H1 (cell line): Measurements from ENCODE around the gene POP5. TPM values are rescaled to one million over a fixed set of nuclear protein-coding genes. Genes with fewer than 3 reads are reported as not detected.
A peak's percentile ranks its signal among the peaks of the same experiment; 100 is the strongest.

Experiments used
- BACH1 ChIP-seq: IDR thresholded peaks from 2 replicates; pipeline ENCODE4 v1.6.1; 2012; ENCODE audit warnings: low read length, improper control_type of control experiment
- BRCA1 ChIP-seq: IDR thresholded peaks from 2 replicates; pipeline ENCODE4 v1.6.1; 2012; ENCODE audit warnings: low read depth, low read length, improper control_type of control experiment
- CBX5 ChIP-seq: fragments of 300-800, 300-1000 bp; sonication (generic); IDR thresholded peaks from 2 replicates; pipeline ENCODE4 v1.7.1; 2016; ENCODE audit warnings: antibody characterized with exemption, low read length, low read depth
- CBX8 ChIP-seq: fragments of 300-800, 300-1000 bp; sonication (generic); IDR thresholded peaks from 2 replicates; pipeline ENCODE4 v1.7.1; 2016; ENCODE audit warnings: low read depth, low read length, borderline replicate concordance
- CEBPB ChIP-seq: IDR thresholded peaks from 2 replicates; pipeline ENCODE4 v1.6.1; 2012; ENCODE audit warnings: low read depth, low read length
- CHD1 ChIP-seq: IDR thresholded peaks from 2 replicates; pipeline ENCODE4 v1.6.1; 2012; ENCODE audit warnings: low read depth, low read length, improper control_type of control experiment
- EGR1 ChIP-seq: IDR thresholded peaks from 2 replicates; pipeline ENCODE4 v1.6.1; 2011; ENCODE audit warnings: low read depth, low read length, borderline replicate concordance
- EP300 ChIP-seq, 2 experiments: IDR thresholded peaks; 1 replicate in 1 of 2; 2 replicates in 1 of 2; pipeline ENCODE4 v1.6.1; 2011 to 2012; ENCODE audit warnings: low read depth in 2 of 2, low read length in 2 of 2, mild to moderate bottlenecking in 2 of 2, borderline replicate concordance in 1 of 2, inconsistent platforms in 1 of 2, moderate library complexity in 1 of 2
- HDAC6 ChIP-seq: IDR thresholded peaks from one replicate; pipeline ENCODE4 v1.7.1; 2012; ENCODE audit warnings: low read depth, mild to moderate bottlenecking, inconsistent platforms, low read length, moderate library complexity
- JUN ChIP-seq: IDR thresholded peaks from 2 replicates; pipeline ENCODE4 v1.6.1; 2011; ENCODE audit warnings: low read depth, mild to moderate bottlenecking, improper control_type of control experiment, low read length
- KDM1A ChIP-seq: fragments of 200-600, 300-600 bp; sonication (generic); IDR thresholded peaks from 2 replicates; pipeline ENCODE4 v1.7.1; 2016; ENCODE audit warnings: mild to moderate bottlenecking, low read length, borderline replicate concordance
- KDM4A ChIP-seq: IDR thresholded peaks from one replicate; pipeline ENCODE4 v1.7.1; 2012; ENCODE audit warnings: low read depth, mild to moderate bottlenecking, moderate library complexity, low read length, inconsistent platforms; ENCODE audit not compliant: severe bottlenecking
- PHF8 ChIP-seq: fragments of 200-600 bp; sonication (generic); conservative IDR thresholded peaks from 2 replicates; pipeline ENCODE4 v1.7.1; 2012; ENCODE audit warnings: low read depth, mild to moderate bottlenecking, inconsistent platforms, low read length, moderate library complexity
- RAD21 ChIP-seq, 2 experiments: IDR thresholded peaks in 1 of 2; conservative IDR thresholded peaks in 1 of 2; 2 replicates each; pipeline ENCODE4 v1.6.1; 2011; ENCODE audit warnings: low read depth in 2 of 2, low read length in 2 of 2, improper control_type of control experiment in 1 of 2, inconsistent platforms in 1 of 2, mild to moderate bottlenecking in 1 of 2, moderate library complexity in 1 of 2
- RXRA ChIP-seq: IDR thresholded peaks from 2 replicates; pipeline ENCODE4 v1.6.1; 2011; ENCODE audit warnings: low read depth, mild to moderate bottlenecking, low read length, moderate library complexity; ENCODE audit not compliant: insufficient read depth
- SAP30 ChIP-seq: fragments of 300-600 bp; sonication (generic); IDR thresholded peaks from 2 replicates; pipeline ENCODE4 v1.7.1; 2012; ENCODE audit warnings: low read length, moderate library complexity, mild to moderate bottlenecking, inconsistent platforms; ENCODE audit not compliant: insufficient read depth, insufficient replicate concordance
- SIN3A ChIP-seq, 2 experiments: IDR thresholded peaks in 1 of 2; conservative IDR thresholded peaks in 1 of 2; 2 replicates each; pipeline ENCODE4 v1.6.1; 2011 to 2012; ENCODE audit warnings: low read length in 2 of 2, improper control_type of control experiment in 1 of 2, low read depth in 1 of 2, mild to moderate bottlenecking in 1 of 2
- SIX5 ChIP-seq: IDR thresholded peaks from 2 replicates; pipeline ENCODE4 v1.6.1; 2011; ENCODE audit warnings: mild to moderate bottlenecking, low read depth, low read length
- SP1 ChIP-seq: IDR thresholded peaks from 2 replicates; pipeline ENCODE4 v1.6.1; 2011; ENCODE audit warnings: low read depth, low read length
- SP4 ChIP-seq: IDR thresholded peaks from 2 replicates; pipeline ENCODE4 v1.6.1; 2012; ENCODE audit warnings: low read length, inconsistent platforms
- TCF12 ChIP-seq: IDR thresholded peaks from 2 replicates; pipeline ENCODE4 v1.6.1; 2011; ENCODE audit warnings: low read depth, mild to moderate bottlenecking, low read length
- TEAD4 ChIP-seq: IDR thresholded peaks from 2 replicates; pipeline ENCODE4 v1.6.1; 2012; ENCODE audit warnings: low read depth, low read length, inconsistent platforms, mixed read lengths
- ZNF274 ChIP-seq: IDR thresholded peaks from 2 replicates; pipeline ENCODE4 v1.7.0; 2012; ENCODE audit warnings: low read length, borderline replicate concordance; ENCODE audit errors: extremely low read depth
- polyA plus RNA-seq, 7 experiments: library from polyadenylated mRNA; depleted of rRNA in 3 of 7; stranded (reverse) in 5 of 7; unstranded in 2 of 7; fragments of >200 nt in 5 of 7; fragments of 200-250 nt in 2 of 7; gene quantifications; 1 replicate in 5 of 7; 2 replicates in 1 of 7; 4 replicates in 1 of 7; pipeline versions ENCODE4 v1.2.1 to v1.2.3, GENCODE V29; 2011 to 2013; ENCODE audit warnings: missing spikeins in 2 of 7, mixed read lengths in 2 of 7
- total RNA-seq: library from RNA; stranded (reverse); fragmentation: NEBNext Ultra II Directional; extraction: Animal tissue kit (Norgen Biotek cat#: 25700); gene quantifications from 2 replicates; pipeline ENCODE4 v1.2.1, GENCODE V29; 2021
- TF ChIP-seq, protein P1 (sequence below): IDR thresholded peaks from 2 replicates; pipeline ENCODE4 v1.6.1; 2011; ENCODE audit warnings: low read length, improper control_type of control experiment
- TF ChIP-seq, protein P2 (sequence below): IDR thresholded peaks from 2 replicates; pipeline ENCODE4 v1.6.1; 2012; ENCODE audit warnings: inconsistent platforms

POP5 gene
- total and polyA plus RNA-seq, 2 of the 8 experiments (the other 6 are each of a cell fraction or from before 2014, with no cell fraction given), result 59.7 to 124 TPM

DNA sequence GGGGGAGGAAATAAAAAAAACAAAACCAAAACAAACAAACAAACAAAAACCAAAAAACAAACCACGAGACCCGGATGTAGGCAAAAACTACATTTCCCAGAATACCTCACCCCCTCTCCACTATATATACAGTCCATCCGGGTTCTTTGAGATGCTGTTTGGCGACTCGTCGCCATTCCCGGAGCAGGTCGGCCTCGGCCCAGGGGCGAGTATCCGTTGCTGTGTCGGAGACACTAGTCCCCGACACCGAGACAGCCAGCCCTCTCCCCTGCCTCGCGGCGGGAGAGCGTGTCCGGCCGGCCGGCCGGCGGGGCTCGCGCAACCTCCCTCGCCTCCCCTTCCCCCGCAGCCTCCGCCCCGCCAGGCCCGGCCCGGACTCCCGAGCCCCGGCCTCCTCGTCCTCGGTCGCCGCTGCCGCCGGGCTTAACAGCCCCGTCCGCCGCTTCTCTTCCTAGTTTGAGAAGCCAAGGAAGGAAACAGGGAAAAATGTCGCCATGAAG lies 46.9 kb downstream of the POP5 start, which contains the start of gene RNF10 (continued):
- peak; percentile 63 to 73; a peak in 2 of 4 replicates for TF ChIP-seq SIN3A (conservative IDR thresholded peaks at IDR 0.05 in 1 of 2, IDR thresholded peaks at IDR 0.05 in 1 of 2; ENCODE audit: low read depth in 1 of 2, low read length in 2 of 2)
- no peak for TF ChIP-seq SP4
- peak; percentile 75 for TF ChIP-seq SIX5
- peak; percentile 92 for TF ChIP-seq PHF8
- TF ChIP-seq, protein P1, sequence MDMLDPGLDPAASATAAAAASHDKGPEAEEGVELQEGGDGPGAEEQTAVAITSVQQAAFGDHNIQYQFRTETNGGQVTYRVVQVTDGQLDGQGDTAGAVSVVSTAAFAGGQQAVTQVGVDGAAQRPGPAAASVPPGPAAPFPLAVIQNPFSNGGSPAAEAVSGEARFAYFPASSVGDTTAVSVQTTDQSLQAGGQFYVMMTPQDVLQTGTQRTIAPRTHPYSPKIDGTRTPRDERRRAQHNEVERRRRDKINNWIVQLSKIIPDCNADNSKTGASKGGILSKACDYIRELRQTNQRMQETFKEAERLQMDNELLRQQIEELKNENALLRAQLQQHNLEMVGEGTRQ, result no peak
- no peak for TF ChIP-seq BACH1
- no peak for TF ChIP-seq TEAD4
- TF ChIP-seq RXRA, result no peak
- TF ChIP-seq ZNF274, result no peak
- no peak for TF ChIP-seq CBX8
- no peak; the same call in 1 of the 2 replicates for TF ChIP-seq CHD1
- no peak for TF ChIP-seq JUN
- no peak for TF ChIP-seq HDAC6
- no peak for TF ChIP-seq CEBPB
- TF ChIP-seq CBX5, result no peak
- TF ChIP-seq RAD21 (IDR thresholded peaks at IDR 0.05 in 1 of 2, conservative IDR thresholded peaks at IDR 0.05 in 1 of 2; ENCODE audit: low read depth in 2 of 2, low read length in 2 of 2), result no peak
- no peak for TF ChIP-seq TCF12
- no peak for TF ChIP-seq SAP30
- no peak for TF ChIP-seq BRCA1
- TF ChIP-seq EGR1, result no peak
- TF ChIP-seq KDM1A, result no peak
- TF ChIP-seq EP300 (IDR thresholded peaks at IDR 0.05; ENCODE audit: borderline replicate concordance in 1 of 2, low read depth in 2 of 2, low read length in 2 of 2), result no peak
- peak; percentile 82 for TF ChIP-seq KDM4A
- TF ChIP-seq, protein P2, sequence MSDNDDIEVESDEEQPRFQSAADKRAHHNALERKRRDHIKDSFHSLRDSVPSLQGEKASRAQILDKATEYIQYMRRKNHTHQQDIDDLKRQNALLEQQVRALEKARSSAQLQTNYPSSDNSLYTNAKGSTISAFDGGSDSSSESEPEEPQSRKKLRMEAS, result no peak
- TF ChIP-seq SP1, result peak; percentile 46; the same call in 1 of the 2 replicates
